MM.1S (cell line): ENCODE data around the gene TRIM71.

ENCODE experiments used
- CTCF ChIP-seq: fragments of 300-600 bp; sonication (generic); IDR thresholded peaks from 2 replicates; pipeline ENCODE4 v1.5.1; 2016; ENCODE audit warnings: antibody characterized with exemption, low read length, mixed read lengths
- EZH2 ChIP-seq: fragments of 300-600 bp; sonication (generic); optimal IDR thresholded peaks from 2 replicates; pipeline ENCODE3; 2017; ENCODE audit warnings: low read depth, mild to moderate bottlenecking, antibody characterized with exemption, low read length, mixed read lengths
- EZH2phosphoT487 ChIP-seq: fragments of 300-600 bp; sonication (generic); IDR thresholded peaks from 2 replicates; pipeline ENCODE4 v1.6.1; 2018; ENCODE audit warnings: antibody characterized with exemption, low read length

GRCh38 chr3:32855350-32855953, 37.7 kb downstream of the TRIM71 start:
- TF ChIP-seq CTCF (no peak), EZH2phosphoT487 (no peak), EZH2 (no peak)
